ENCODE data around the gene CFAP46. TPM values are rescaled to one million over a fixed set of nuclear protein-coding genes. Genes with fewer than 3 reads are reported as not detected.
A peak's percentile ranks its signal among the peaks of the same experiment; 100 is the strongest.

Gene CFAP46
- total RNA-seq, 6 donors from 2014 or later = 0.60 to 28.3 (median 8.0) TPM

- Histone ChIP-seq H3K9me3 (no peaks in the 10 kb centered on the region), H3K27me3 (peaks cover 0 to 18% (median 9%) of the 10 kb centered on the region in 4 donors), H3K4me3 (peak overlapping the region in 2 of 4 donors; percentile 59), H3K36me3 (no peaks in the 10 kb centered on the region), H3K27ac (peak overlapping the region in 1 of 4 donors; percentile 49), H3K4me1 (peaks cover 6 to 18% (median 13%) of the 10 kb centered on the region in 4 donors)
- ATAC-seq (ENCODE audit: low FRiP score in 2 of 2) (no peak), DNase-seq (peak in 1 of 2 donors; percentile 38)
- no peak for TF ChIP-seq CTCF (IDR thresholded peaks at IDR 0.05)
- TF ChIP-seq POLR2AphosphoS5 (IDR thresholded peaks at IDR 0.05) = no peak
- TF ChIP-seq POLR2A (IDR thresholded peaks at IDR 0.05) = no peak
- TF ChIP-seq EP300 (IDR thresholded peaks at IDR 0.05) = no peak
- WGBS, 2 donors = 41 to 79% methylated on average over 4 to 11 of the region's 11 CpGs
These were observed 724 bp downstream of the CFAP46 start for GRCh38 chr10:132941640-132942051.

- no peak overlapping the region for H3K4me3 ChIP-seq
- WGBS, 2 donors = 86 to 90% methylated on average over 15 to 28 of the region's 28 CpGs
- H3K27me3 ChIP-seq = peaks cover 0 to 18% (median 9%) of the 10 kb centered on the region in 4 donors
- peak in 1 of 2 donors; percentile 70 for DNase-seq
- no peaks in the 10 kb centered on the region for H3K9me3 ChIP-seq
- no peaks in the 10 kb centered on the region for H3K36me3 ChIP-seq
- H3K27ac ChIP-seq = no peak overlapping the region
- no peak for ATAC-seq (ENCODE audit: low FRiP score in 2 of 2)
- TF ChIP-seq POLR2AphosphoS5 (IDR thresholded peaks at IDR 0.05) (no peak), CTCF (IDR thresholded peaks at IDR 0.05) (no peak), EP300 (IDR thresholded peaks at IDR 0.05) (no peak), POLR2A (IDR thresholded peaks at IDR 0.05) (no peak)
- H3K4me1 ChIP-seq = peaks cover 6 to 18% (median 13%) of the 10 kb centered on the region in 4 donors
These were observed 1.4 kb downstream of the CFAP46 start for GRCh38 chr10:132940791-132941465.

- H3K27me3 ChIP-seq = peaks cover 0 to 18% (median 9%) of the 10 kb centered on the region in 4 donors
- H3K36me3 ChIP-seq = no peaks in the 10 kb centered on the region
- peaks cover 6 to 18% (median 13%) of the 10 kb centered on the region in 4 donors for H3K4me1 ChIP-seq
- no peak overlapping the region for H3K27ac ChIP-seq
- WGBS, 2 donors = 60% methylated on average over 22 to 24 of the region's 24 CpGs
- no peaks in the 10 kb centered on the region for H3K9me3 ChIP-seq
- peak in 1 of 2 donors; percentile 73 for DNase-seq
- TF ChIP-seq POLR2AphosphoS5 (IDR thresholded peaks at IDR 0.05) (no peak), CTCF (IDR thresholded peaks at IDR 0.05) (peak; percentile 13 to 67 (median 54)), POLR2A (IDR thresholded peaks at IDR 0.05) (no peak), EP300 (IDR thresholded peaks at IDR 0.05) (no peak)
- no peak overlapping the region for H3K4me3 ChIP-seq
- ATAC-seq (ENCODE audit: low FRiP score in 2 of 2) = peak in 1 of 2 donors; percentile 53
These were observed 2.2 kb downstream of the CFAP46 start for GRCh38 chr10:132939957-132940790.

GRCh38 chr10:132939378-132939955 is 2.9 kb downstream of the CFAP46 start:
- H3K27ac ChIP-seq = no peak overlapping the region
- TF ChIP-seq POLR2A (IDR thresholded peaks at IDR 0.05) (no peak), POLR2AphosphoS5 (IDR thresholded peaks at IDR 0.05) (no peak), EP300 (IDR thresholded peaks at IDR 0.05) (no peak), CTCF (IDR thresholded peaks at IDR 0.05) (no peak)
- ATAC-seq (ENCODE audit: low FRiP score in 2 of 2) = no peak
- peaks cover 6 to 18% (median 13%) of the 10 kb centered on the region in 4 donors for H3K4me1 ChIP-seq
- no peaks in the 10 kb centered on the region for H3K36me3 ChIP-seq
- peaks cover 0 to 18% (median 9%) of the 10 kb centered on the region in 4 donors for H3K27me3 ChIP-seq
- peak in 1 of 2 donors; percentile 38 for DNase-seq
- no peak overlapping the region for H3K4me3 ChIP-seq
- H3K9me3 ChIP-seq = no peaks in the 10 kb centered on the region
- 95% methylated on average over 11 to 15 of the region's 15 CpGs for WGBS, 2 donors

Measured in upper lobe of left lung (tissue), 6 donors.